HepG2 (cell line): ENCODE measurements around the gene GNL2. TPM values are rescaled to one million over a fixed set of nuclear protein-coding genes. Genes with fewer than 3 reads are reported as not detected.

Experiments
- ATAC-seq: fragments of 200-7000 bp; cut with Tn5 transposase; 3 replicates; pipeline ENCODE4 v1.9.1; 2020; ENCODE audit warnings: mild to moderate bottlenecking, moderate library complexity
- BruUV-seq: library from RNA; stranded (reverse); fragments of 400-500 nt; replicated peaks from 2 replicates; lab custom pipeline; 2021; lab: Mats Ljungman, UMichigan
- CTCF ChIA-PET: fragments of 300-600 bp; formaldehyde crosslinking; extraction: SDS; loops from one replicate; lab custom pipeline; 2021; ENCODE audit warnings: low total read pairs, inconsistent platforms, low intra/inter-chr PET ratio; lab: Yijun Ruan, JAX
- POLR2A ChIA-PET: fragments of 350-600 bp; sonication (Branson Sonifier 250); formaldehyde crosslinking; loops from one replicate; lab custom pipeline; 2020; ENCODE audit warnings: antibody characterized with exemption, inconsistent platforms; lab: Yijun Ruan, JAX
- DNase-seq: peaks from one replicate; pipeline ENCODE4 v3.0.0-alpha.2; 2015; ENCODE audit warnings: low spot score
- FAIRE-seq: peaks from 3 replicates; lab custom pipeline; 2011; peaks lifted over from hg19 to GRCh38; lab: Jason Lieb, UNC
- H2AFZ ChIP-seq: one replicate; pipeline ENCODE4 v1.6.1; 2011; ENCODE audit warnings: low read length, inconsistent platforms
- H3K27ac ChIP-seq: fragments of 300-600 bp; 3 replicates; pipeline ENCODE4 v1.8.0; 2011; ENCODE audit warnings: mixed run types, mild to moderate bottlenecking, mixed read lengths, low read length, inconsistent platforms; ENCODE audit not compliant: insufficient read depth; ENCODE audit errors: extremely low read length
- H3K27me3 ChIP-seq, 2 experiments: fragments of 200-600 bp in 1 of 2; 2 replicates in 1 of 2; 3 replicates in 1 of 2; pipeline versions ENCODE4 v1.6.0 to v1.8.0; 2011; ENCODE audit warnings: low read length in 2 of 2, mild to moderate bottlenecking in 2 of 2, moderate library complexity in 2 of 2, inconsistent platforms in 1 of 2; ENCODE audit not compliant: insufficient read depth in 2 of 2, control insufficient read depth in 1 of 2
- H3K36me3 ChIP-seq, 2 experiments: fragments of 200-600 bp in 1 of 2; replicated peaks in 1 of 2; 2 replicates in 1 of 2; 3 replicates in 1 of 2; pipeline versions ENCODE4 v1.5.1 to v1.8.0; 2011; ENCODE audit warnings: low read length in 2 of 2, inconsistent platforms in 1 of 2; ENCODE audit not compliant: insufficient read depth in 2 of 2, control insufficient read depth in 1 of 2
- H3K4me1 ChIP-seq: 2 replicates; pipeline ENCODE4 v1.5.1; 2012; ENCODE audit warnings: low read length, inconsistent platforms; ENCODE audit not compliant: insufficient read depth
- H3K4me2 ChIP-seq: 2 replicates; pipeline ENCODE4 v1.6.0; 2011; ENCODE audit warnings: low read depth, low read length, inconsistent platforms
- H3K4me3 ChIP-seq, 3 experiments: fragments of 200-600 bp in 1 of 3; sonication (generic), shearing (Covaris generic) in 1 of 3; replicated peaks in 1 of 3; 2 replicates each; pipeline ENCODE4 v1.5.1; 2011 to 2016; ENCODE audit warnings: low read length in 3 of 3, inconsistent platforms in 2 of 3, low read depth in 2 of 3, mild to moderate bottlenecking in 2 of 3, control low read depth in 1 of 3, mixed read lengths in 1 of 3; ENCODE audit not compliant: insufficient read depth in 1 of 3
- H3K79me2 ChIP-seq: one replicate; pipeline ENCODE4 v1.6.1; 2011; ENCODE audit warnings: low read length, inconsistent platforms; ENCODE audit not compliant: insufficient read depth
- H3K9ac ChIP-seq: 2 replicates; pipeline ENCODE4 v1.6.0; 2011; ENCODE audit warnings: mild to moderate bottlenecking, low read depth, low read length, inconsistent platforms; ENCODE audit not compliant: insufficient read depth
- H3K9me3 ChIP-seq: 2 replicates; pipeline ENCODE4 v1.5.1; 2012; ENCODE audit warnings: mild to moderate bottlenecking, low read length
- H4K20me1 ChIP-seq: 2 replicates; pipeline ENCODE4 v1.6.0; 2011; ENCODE audit warnings: inconsistent platforms, mild to moderate bottlenecking, low read length, moderate library complexity; ENCODE audit not compliant: insufficient read depth
- CREBL2 ChIP-seq: sonication (generic); formaldehyde crosslinking; IDR thresholded peaks from 2 replicates; pipeline ENCODE4 v1.8.1; 2023; ENCODE audit warnings: missing genetic modification reagents, mild to moderate bottlenecking, borderline replicate concordance
- FLYWCH1 ChIP-seq: sonication (generic); formaldehyde crosslinking; IDR thresholded peaks from 2 replicates; pipeline ENCODE4 v1.8.1; 2023; ENCODE audit warnings: mild to moderate bottlenecking, missing genetic modification reagents
- PAXIP1 ChIP-seq: sonication (generic); formaldehyde crosslinking; conservative IDR thresholded peaks from 2 replicates; pipeline ENCODE4 v1.4.0; 2020; ENCODE audit warnings: mild to moderate bottlenecking, missing genetic modification reagents, moderate library complexity
- SETDB1 ChIP-seq: sonication (generic); formaldehyde crosslinking; IDR thresholded peaks from 2 replicates; pipeline ENCODE4 v1.5.1; 2020; ENCODE audit warnings: missing genetic modification reagents, mild to moderate bottlenecking, borderline replicate concordance
- SUZ12 ChIP-seq: fragments of 150-350 bp; IDR thresholded peaks from 2 replicates; pipeline ENCODE4 v1.6.1; 2014; ENCODE audit warnings: low read depth, low read length
- ZNF282 ChIP-seq: fragments of 450-650 bp; IDR thresholded peaks from 2 replicates; pipeline ENCODE4 v1.6.1; 2018; ENCODE audit not compliant: partially characterized antibody
- ZNF512B ChIP-seq: sonication (generic); formaldehyde crosslinking; IDR thresholded peaks from 2 replicates; pipeline ENCODE4 v1.5.1; 2020; ENCODE audit warnings: missing genetic modification reagents, mild to moderate bottlenecking, borderline replicate concordance
- WGBS: methylation state at CpG from one replicate; pipeline ENCODE4 v1.1.6; 2017; ENCODE audit warnings: low lambda C conversion rate; 5-methylcytosine and 5-hydroxymethylcytosine counted together
- in situ Hi-C: cut with HindIII; loops from 2 replicates; pipeline ENCODE4 v1.10.0; 2017; ENCODE audit warnings: low pct_unique_long_range_greater_than_20kb; ENCODE audit not compliant: extremely low pct_ligation_motif_present
- intact Hi-C: fragments of 100-400 bp; cut with micrococcal nuclease; formaldehyde crosslinking; loops from one replicate; pipeline ENCODE4 v1.10.0; 2022; ENCODE audit not compliant: unreplicated experiment
- polyA plus RNA-seq, 8 experiments: library from polyadenylated mRNA; depleted of rRNA in 3 of 8; stranded (reverse) in 7 of 8; unstranded in 1 of 8; fragments of >200 nt; fragmentation: Illumina TruSeq in 4 of 8; extraction: Trizol in 4 of 8; gene quantifications; 2 replicates each; pipeline versions ENCODE4 v1.2.1 to v1.2.3, GENCODE V29; 2011 to 2016; ENCODE audit warnings: low read depth in 4 of 8, missing spikeins in 1 of 8, mixed read lengths in 1 of 8; ENCODE audit not compliant: insufficient read depth in 1 of 8
- total RNA-seq, 5 experiments: library from RNA; depleted of rRNA; stranded (reverse); fragments of >200 nt; fragmentation: Illumina TruSeq; extraction: Trizol; gene quantifications; 2 replicates each; pipeline ENCODE4 v1.2.3, GENCODE V29; 2016; ENCODE audit warnings: low read depth in 1 of 5
- TF ChIP-seq, protein P1 (sequence below): sonication (generic); formaldehyde crosslinking; IDR thresholded peaks from 2 replicates; pipeline ENCODE4 v1.9.0; 2021; ENCODE audit warnings: missing genetic modification reagents, borderline replicate concordance

GNL2 gene
- total and polyA plus RNA-seq, 2 of the 13 experiments (the other 11 are each of a cell fraction or from before 2014, with no cell fraction given) = 32.1 to 72.1 TPM

DNA sequence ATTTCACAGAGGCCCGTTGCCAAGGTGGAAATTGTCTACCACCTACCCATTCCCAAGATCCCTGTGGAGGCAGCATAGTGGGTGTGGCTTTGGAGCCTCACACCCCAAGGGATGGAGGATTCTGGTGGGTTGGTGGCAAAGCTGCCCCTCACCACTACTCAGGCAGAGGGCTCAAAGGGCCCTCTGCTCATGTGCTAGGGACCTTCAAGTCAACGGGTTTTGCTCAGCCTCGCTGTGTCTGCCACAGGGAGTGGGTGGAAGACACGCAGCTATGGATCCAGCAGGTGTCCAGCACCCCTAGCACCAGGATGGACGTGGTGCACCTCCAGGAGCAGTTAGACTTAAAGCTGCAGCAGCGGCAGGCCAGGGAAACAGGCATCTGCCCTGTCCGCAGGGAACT, 36.7 kb downstream of the GNL2 start:
- intact Hi-C loops = no loop called here
- H3K4me1 ChIP-seq = peaks cover 63% of the 10 kb centered on the region
- no peak for TF ChIP-seq ZNF282
- no peak for TF ChIP-seq CREBL2 (CRISPR knock-in tag)
- TF ChIP-seq, protein P1, sequence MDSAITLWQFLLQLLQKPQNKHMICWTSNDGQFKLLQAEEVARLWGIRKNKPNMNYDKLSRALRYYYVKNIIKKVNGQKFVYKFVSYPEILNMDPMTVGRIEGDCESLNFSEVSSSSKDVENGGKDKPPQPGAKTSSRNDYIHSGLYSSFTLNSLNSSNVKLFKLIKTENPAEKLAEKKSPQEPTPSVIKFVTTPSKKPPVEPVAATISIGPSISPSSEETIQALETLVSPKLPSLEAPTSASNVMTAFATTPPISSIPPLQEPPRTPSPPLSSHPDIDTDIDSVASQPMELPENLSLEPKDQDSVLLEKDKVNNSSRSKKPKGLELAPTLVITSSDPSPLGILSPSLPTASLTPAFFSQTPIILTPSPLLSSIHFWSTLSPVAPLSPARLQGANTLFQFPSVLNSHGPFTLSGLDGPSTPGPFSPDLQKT (CRISPR knock-in tag) = no peak
- TF ChIP-seq SETDB1 (CRISPR knock-in tag) = no peak
- TF ChIP-seq PAXIP1 = no peak
- TF ChIP-seq FLYWCH1 (CRISPR knock-in tag) = no peak
- no peak for TF ChIP-seq ZNF512B (CRISPR knock-in tag)
- TF ChIP-seq SUZ12 = no peak
- TF ChIP-seq, all 625 proteins: peak for 0
- ChIA-PET POLR2A (no interaction called here), CTCF (no interaction called here)
- BruUV-seq = no TSS peak
- in situ Hi-C loops = no loop called here
- H3K4me2 ChIP-seq = no peak overlapping the region
- no peaks in the 10 kb centered on the region for H3K27me3 ChIP-seq
- ATAC-seq (peak; percentile 9), DNase-seq (no peak), FAIRE-seq (no peak)
- H3K9me3 ChIP-seq = no peaks in the 10 kb centered on the region
- peaks cover under 1% of the 10 kb centered on the region for H3K79me2 ChIP-seq
- H3K36me3 ChIP-seq = no peaks in the 10 kb centered on the region
- no peak overlapping the region for H3K4me3 ChIP-seq
- no peaks in the 10 kb centered on the region for H4K20me1 ChIP-seq
- 75% methylated on average over 3 of the region's 7 CpGs for WGBS
- no peak overlapping the region for H3K9ac ChIP-seq
- no peak overlapping the region for H2AFZ ChIP-seq
- H3K27ac ChIP-seq = no peak overlapping the region
